A673 (cell line): ENCODE results near the gene PARD6B. TPM values are rescaled to one million over a fixed set of nuclear protein-coding genes. Genes with fewer than 3 reads are reported as not detected.

Experiments used
- BruUV-seq: library from RNA; stranded (reverse); fragments of 400-500 nt; replicated peaks from 2 replicates; lab custom pipeline; 2021; lab: Mats Ljungman, UMichigan
- CTCF ChIA-PET: fragments of 300-600 bp; sonication (Branson Sonifier 250); formaldehyde crosslinking; loops from one replicate; lab custom pipeline; 2022; ENCODE audit warnings: antibody characterized with exemption; lab: Charles Lee
- POLR2A ChIA-PET: fragments of 300-600 bp; sonication (Branson Sonifier 250); formaldehyde crosslinking; loops from one replicate; lab custom pipeline; 2022; ENCODE audit warnings: antibody characterized with exemption; ENCODE audit not compliant: low non-redundant PET; lab: Charles Lee
- DNase-seq: peaks from one replicate; pipeline ENCODE4 v3.0.0-alpha.2; 2015; ENCODE audit warnings: low spot score
- H3K27ac ChIP-seq: fragments of 200-600 bp; sonication (generic); 2 replicates; pipeline ENCODE4 v1.5.1; 2016; ENCODE audit warnings: mixed run types, low read depth, mild to moderate bottlenecking, mixed read lengths, antibody characterized with exemption, low read length; ENCODE audit not compliant: poor library complexity, severe bottlenecking
- H3K27me3 ChIP-seq: fragments of 200-600 bp; sonication (generic); replicated peaks from 2 replicates; pipeline ENCODE4 v1.6.1; 2017; ENCODE audit warnings: mixed run types, low read depth, mild to moderate bottlenecking, mixed read lengths, antibody characterized with exemption, low read length; ENCODE audit not compliant: insufficient read depth, poor library complexity
- H3K36me3 ChIP-seq: fragments of 200-600 bp; sonication (generic); 2 replicates; pipeline ENCODE4 v1.6.1; 2016; ENCODE audit warnings: mixed run types, mild to moderate bottlenecking, mixed read lengths, antibody characterized with exemption, low read length; ENCODE audit not compliant: insufficient read depth, poor library complexity, severe bottlenecking
- H3K4me1 ChIP-seq: fragments of 200-600 bp; sonication (generic); 2 replicates; pipeline ENCODE4 v1.6.1; 2017; ENCODE audit warnings: mixed run types, mild to moderate bottlenecking, mixed read lengths, antibody characterized with exemption, low read length; ENCODE audit not compliant: insufficient read depth, poor library complexity, severe bottlenecking
- H3K4me3 ChIP-seq: fragments of 200-600 bp; sonication (generic); 2 replicates; pipeline ENCODE4 v1.5.1; 2016; ENCODE audit warnings: low read depth, mixed run types, mild to moderate bottlenecking, mixed read lengths, low read length; ENCODE audit not compliant: poor library complexity, severe bottlenecking
- H3K9me3 ChIP-seq: fragments of 200-600 bp; sonication (generic); 2 replicates; pipeline ENCODE4 v1.6.1; 2016; ENCODE audit warnings: mixed run types, low read depth, mild to moderate bottlenecking, mixed read lengths, antibody characterized with exemption, low read length; ENCODE audit not compliant: poor library complexity, severe bottlenecking
- EZH2 ChIP-seq: fragments of 200-600 bp; sonication (generic); IDR thresholded peaks from 2 replicates; pipeline ENCODE4 v1.6.1; 2017; ENCODE audit warnings: borderline replicate concordance, low read depth, mild to moderate bottlenecking, mixed read lengths, antibody characterized with exemption, low read length; ENCODE audit not compliant: poor library complexity, severe bottlenecking
- intact Hi-C: fragments of 100-400 bp; cut with micrococcal nuclease; formaldehyde crosslinking; loops from one replicate; pipeline ENCODE4 v1.10.0; 2022; ENCODE audit not compliant: unreplicated experiment
- total RNA-seq: library from RNA; stranded (reverse); gene quantifications from 2 replicates; pipeline ENCODE4 v1.2.3, GENCODE V29; 2021
- TF ChIP-seq, protein P1 (sequence below): fragments of 300-800, 200-600 bp; sonication (generic); conservative IDR thresholded peaks from 2 replicates; pipeline ENCODE4 v1.5.1; 2017; ENCODE audit warnings: low read depth, mild to moderate bottlenecking, antibody characterized with exemption, low read length, moderate library complexity, mixed read lengths

PARD6B gene
- total RNA-seq, 1 experiment from 2014 or later = 28.1 TPM

DNA sequence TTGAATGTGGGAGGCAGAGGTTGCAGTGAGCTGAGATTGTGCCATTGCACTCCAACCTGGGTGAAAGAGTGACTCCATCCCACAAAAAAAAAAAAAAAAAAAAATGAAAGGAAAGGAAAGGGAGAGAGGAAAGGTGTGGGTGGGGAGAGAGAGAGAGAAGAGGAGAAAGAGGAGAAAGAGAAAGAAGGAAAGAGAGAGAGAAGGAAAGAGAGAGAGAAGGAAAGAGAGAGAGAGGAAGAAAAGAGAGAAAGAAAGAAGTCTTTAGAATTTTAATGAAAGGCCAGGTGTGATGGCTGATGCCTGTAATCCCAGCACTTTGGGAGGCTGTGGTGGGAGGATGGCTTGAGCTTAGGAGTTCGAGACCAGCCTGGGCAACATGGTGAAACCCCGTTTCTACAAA is 55.8 kb downstream of the PARD6B start:
- no TSS peak for BruUV-seq
- Histone ChIP-seq H3K27ac (peak overlapping the region; percentile 88), H3K27me3 (no peaks in the 10 kb centered on the region), H3K4me1 (peaks cover 37% of the 10 kb centered on the region), H3K36me3 (no peaks in the 10 kb centered on the region), H3K9me3 (no peaks in the 10 kb centered on the region), H3K4me3 (no peak overlapping the region)
- CTCF ChIA-PET = interaction anchor here (0.6 to 1.5 kb wide), 6 partner anchors 8 to 304 kb away, joined by 4 to 8 read pairs (median 5); no protein-coding TSS in a partner anchor
- intact Hi-C loops = loop anchor here (5.0 kb wide), 1 partner anchor 600 kb away; no protein-coding TSS in a partner anchor
- POLR2A ChIA-PET = no interaction called here
- TF ChIP-seq, protein P1, sequence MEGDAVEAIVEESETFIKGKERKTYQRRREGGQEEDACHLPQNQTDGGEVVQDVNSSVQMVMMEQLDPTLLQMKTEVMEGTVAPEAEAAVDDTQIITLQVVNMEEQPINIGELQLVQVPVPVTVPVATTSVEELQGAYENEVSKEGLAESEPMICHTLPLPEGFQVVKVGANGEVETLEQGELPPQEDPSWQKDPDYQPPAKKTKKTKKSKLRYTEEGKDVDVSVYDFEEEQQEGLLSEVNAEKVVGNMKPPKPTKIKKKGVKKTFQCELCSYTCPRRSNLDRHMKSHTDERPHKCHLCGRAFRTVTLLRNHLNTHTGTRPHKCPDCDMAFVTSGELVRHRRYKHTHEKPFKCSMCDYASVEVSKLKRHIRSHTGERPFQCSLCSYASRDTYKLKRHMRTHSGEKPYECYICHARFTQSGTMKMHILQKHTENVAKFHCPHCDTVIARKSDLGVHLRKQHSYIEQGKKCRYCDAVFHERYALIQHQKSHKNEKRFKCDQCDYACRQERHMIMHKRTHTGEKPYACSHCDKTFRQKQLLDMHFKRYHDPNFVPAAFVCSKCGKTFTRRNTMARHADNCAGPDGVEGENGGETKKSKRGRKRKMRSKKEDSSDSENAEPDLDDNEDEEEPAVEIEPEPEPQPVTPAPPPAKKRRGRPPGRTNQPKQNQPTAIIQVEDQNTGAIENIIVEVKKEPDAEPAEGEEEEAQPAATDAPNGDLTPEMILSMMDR = no peak
- no peak for TF ChIP-seq EZH2
- DNase-seq = no peak

DNA sequence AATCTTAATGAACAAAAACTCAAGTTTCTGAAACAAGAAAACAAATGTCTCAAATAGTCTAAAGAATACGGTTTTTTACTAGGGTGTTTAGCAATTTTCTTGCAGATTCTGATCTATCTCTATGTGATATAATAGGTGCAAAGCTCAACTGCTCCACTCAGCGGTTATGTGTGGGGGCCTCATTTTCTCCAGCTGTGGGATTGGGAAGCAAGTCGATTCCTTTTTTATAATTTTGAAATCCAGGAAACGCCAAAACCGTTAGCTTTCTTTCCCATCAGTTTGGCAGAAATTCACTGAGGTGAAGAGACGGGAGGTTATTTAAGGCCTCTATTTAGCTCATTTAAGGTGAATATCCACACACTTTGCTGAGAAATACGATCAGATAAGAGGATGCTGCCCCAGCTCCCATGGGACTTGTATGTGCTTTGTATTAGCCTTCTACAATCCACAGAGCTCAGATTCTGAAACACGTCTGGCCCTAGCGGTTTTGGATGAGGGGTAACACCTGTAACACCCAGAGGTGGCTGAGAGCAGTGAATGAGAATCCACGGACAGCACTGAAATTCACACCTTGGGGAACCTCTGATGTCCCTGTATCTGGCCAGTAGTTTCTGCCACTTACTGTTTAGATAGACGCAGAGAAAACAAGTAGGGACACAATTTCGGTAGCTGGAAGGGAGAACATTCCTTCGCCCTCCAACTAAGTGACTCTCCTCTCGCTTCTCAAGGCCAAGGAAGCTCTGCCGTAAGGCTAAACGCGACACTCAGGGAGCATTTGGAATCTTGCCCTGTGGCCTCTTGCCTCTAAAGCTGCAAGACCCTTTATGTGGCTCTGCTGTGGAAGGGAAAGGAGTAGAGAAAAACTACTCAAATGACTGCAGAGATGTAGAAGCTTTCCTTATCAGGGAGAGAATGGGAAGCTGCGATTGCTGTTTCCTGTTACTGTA is 56.9 kb downstream of the PARD6B start:
- H3K36me3 ChIP-seq = no peaks in the 10 kb centered on the region
- H3K9me3 ChIP-seq = no peaks in the 10 kb centered on the region
- peaks cover 44% of the 10 kb centered on the region for H3K4me1 ChIP-seq
- intact Hi-C loops = loop anchor here (2.0 to 5.0 kb wide), 2 partner anchors 146 to 601 kb away; no protein-coding TSS in a partner anchor
- DNase-seq = peak; percentile 94
- TF ChIP-seq, protein P1 = peak; percentile 86
- no peak for TF ChIP-seq EZH2
- peak overlapping the region; percentile 18 for H3K4me3 ChIP-seq
- POLR2A ChIA-PET = interaction anchor here (0.6 kb wide), 1 partner anchor 162 kb away, joined by 3 read pairs; no protein-coding TSS in a partner anchor
- H3K27ac ChIP-seq = peak overlapping the region; percentile 88
- no peaks in the 10 kb centered on the region for H3K27me3 ChIP-seq
- BruUV-seq = TSS peak; percentile 52
- CTCF ChIA-PET = interaction anchor here (0.5 to 1.7 kb wide), 14 partner anchors 9 to 609 kb away, joined by 3 to 9 read pairs (median 4); no protein-coding TSS in a partner anchor

DNA sequence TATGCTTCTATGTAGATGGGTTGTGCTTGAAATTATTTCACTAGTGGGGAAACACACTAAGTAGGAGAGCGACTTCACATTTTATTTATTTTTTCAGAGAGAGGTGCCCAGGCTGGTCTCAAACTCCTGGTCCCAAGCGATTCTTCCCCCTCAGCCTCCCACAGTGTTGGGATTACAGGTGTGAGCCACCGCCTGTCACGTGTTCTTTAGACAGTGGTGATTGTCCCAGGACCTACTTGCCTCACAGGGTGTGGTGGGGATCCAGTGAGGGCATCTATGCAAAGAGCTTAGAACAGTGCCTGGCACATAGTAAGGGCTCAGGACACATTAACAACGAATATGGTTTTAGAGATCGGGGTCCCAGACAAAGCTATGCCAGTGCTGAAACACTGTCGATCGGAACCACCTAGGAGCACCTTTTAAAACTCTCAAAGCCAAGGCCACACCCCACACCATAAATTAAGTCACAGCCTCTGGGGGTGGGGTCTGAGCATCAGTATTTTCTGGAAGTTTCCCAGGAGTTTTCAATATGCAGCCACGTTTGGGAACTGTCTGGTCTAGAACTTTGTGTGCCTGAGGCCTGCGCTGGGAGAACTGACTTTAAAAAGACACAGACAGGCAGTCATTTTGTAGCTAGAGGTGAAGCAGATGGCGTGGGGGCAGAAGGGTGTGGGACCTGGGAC is 58.7 kb downstream of the PARD6B start:
- Histone ChIP-seq H3K27me3 (no peaks in the 10 kb centered on the region), H3K4me3 (no peak overlapping the region), H3K9me3 (no peaks in the 10 kb centered on the region), H3K36me3 (no peaks in the 10 kb centered on the region), H3K4me1 (peaks cover 47% of the 10 kb centered on the region), H3K27ac (peak overlapping the region; percentile 88)
- peak; percentile 42 for DNase-seq
- TSS peak; percentile 43 for BruUV-seq
- TF ChIP-seq EZH2 = no peak
- TF ChIP-seq, protein P1 = no peak
- CTCF ChIA-PET = interaction anchor here (0.6 to 1.0 kb wide), 2 partner anchors 41 to 57 kb away, joined by 3 to 4 read pairs; no protein-coding TSS in a partner anchor
- POLR2A ChIA-PET = interaction anchor here (0.6 to 0.8 kb wide), 2 partner anchors 11 to 15 kb away, joined by 3 to 5 read pairs; no protein-coding TSS in a partner anchor
- intact Hi-C loops = loop anchor here (2.0 to 5.0 kb wide), 3 partner anchors 137 to 603 kb away; no protein-coding TSS in a partner anchor
